ENCODE data around the gene DAPK1.

DAPK1 gene

DNA sequence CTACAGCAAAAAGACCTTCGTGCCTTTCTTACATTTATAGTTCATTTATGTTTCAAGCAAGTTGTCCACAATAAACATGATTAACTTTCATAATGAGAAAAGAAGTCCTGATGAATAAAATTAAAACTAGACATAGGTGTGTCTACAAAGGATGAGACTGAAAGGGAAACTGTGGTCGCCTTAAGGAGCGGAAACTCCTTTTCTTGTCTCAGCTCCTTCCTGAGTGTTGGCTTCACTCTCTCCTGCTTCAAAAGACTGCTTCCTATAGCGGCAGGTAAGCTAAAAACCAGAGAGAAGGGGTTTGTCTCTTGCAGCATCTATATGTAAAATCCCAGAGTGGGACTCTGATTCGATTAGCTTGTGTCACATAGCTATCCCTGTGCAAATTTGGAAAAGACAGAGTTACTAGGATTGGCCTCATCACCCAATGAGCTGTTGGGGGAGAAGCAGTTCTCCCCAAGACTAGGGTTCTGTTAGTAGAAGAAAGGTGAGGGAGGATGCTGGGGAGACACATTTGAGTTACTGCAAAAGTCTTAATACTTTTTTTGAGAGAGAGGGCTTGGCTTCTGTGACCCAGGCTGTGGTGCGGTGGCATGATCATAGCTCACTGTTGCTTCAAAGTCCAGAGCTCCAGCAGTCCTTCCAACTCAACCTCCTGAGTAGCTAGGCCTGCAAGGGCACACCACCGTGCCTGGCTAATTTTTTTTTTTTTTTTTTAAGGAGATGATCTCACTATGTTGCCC is 211.5 kb downstream of the DAPK1 start:
- DNase-seq (ENCODE audit: low read depth in 2 of 2), result no peak

DNA sequence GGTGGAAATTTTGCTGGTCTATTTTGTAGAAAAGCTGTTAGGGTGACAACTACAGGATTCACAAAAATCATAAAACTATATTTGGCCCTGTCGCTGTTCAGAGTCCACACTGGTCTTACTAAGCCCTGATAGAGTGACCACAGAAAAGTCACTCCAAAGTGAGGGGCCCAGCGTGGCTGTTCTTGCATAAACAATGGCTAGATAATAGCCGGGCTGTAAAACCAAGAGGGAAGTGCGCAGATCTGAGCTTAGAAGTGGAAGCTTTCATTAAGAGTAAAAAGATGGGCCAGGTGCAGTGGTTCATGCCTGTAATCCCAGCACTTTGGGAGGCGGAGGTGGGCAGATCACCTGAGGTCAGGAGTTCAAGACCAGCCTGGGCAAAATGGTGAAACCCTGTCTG is 212.8 kb downstream of the DAPK1 start:
- DNase-seq (ENCODE audit: low read depth in 2 of 2), result no peak

DNA sequence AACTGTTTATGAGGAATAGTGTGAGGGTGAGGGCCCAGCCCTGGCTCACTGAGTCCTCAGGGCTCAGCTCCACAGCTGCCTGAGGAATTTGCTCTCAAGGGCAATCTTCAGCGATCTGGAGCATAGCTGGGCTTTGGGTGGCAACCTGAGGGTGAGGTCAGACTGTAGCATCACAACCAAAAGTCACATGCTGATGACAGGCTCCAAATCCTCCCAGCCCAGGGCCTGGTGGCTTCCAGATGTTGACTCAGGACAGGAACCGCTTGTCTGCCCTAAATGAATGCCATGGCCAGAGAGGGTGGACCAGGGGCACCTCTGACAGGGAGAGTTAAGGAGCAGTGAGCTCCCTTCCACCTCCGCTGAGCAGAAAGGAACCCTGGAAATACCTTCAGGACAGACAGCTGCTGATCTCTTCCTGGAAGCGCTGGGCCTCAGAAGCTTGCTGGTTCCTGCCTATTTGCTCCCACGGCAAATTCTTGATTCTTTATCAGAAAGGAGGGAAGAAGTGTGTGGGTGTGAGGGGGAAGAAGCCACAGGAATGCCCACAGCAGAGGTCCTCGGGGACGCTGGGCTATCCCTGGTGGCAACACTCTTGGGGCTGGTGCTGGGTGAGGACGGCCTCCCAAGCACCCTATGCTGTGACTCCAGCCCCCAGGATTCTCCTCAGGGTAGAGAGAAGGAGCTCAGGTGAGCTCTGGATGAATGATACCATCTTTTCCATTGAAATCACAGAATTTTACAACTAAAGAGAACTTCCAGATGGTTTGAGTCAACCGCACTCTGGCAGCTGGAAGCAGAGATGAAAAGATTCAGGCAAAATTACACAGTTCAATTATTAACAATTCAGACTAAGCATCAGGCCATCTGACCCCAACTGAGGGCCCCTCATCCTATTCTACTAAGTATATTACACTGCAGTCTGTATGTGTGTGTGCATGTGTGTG is 214.5 kb downstream of the DAPK1 start:
- DNase-seq (ENCODE audit: low read depth in 2 of 2), result no peak

- no peak for DNase-seq (ENCODE audit: low read depth in 2 of 2)
Measured at GRCh38 chr9:87712801-87713277, 215.2 kb downstream of the DAPK1 start.

GRCh38 chr9:87713278-87713987 is 215.8 kb downstream of the DAPK1 start:
- DNase-seq (ENCODE audit: low read depth in 2 of 2), result peak; percentile 34 to 43

GRCh38 chr9:87713988-87714330 is 216.3 kb downstream of the DAPK1 start:
- DNase-seq (ENCODE audit: low read depth in 2 of 2), result no peak

DNA sequence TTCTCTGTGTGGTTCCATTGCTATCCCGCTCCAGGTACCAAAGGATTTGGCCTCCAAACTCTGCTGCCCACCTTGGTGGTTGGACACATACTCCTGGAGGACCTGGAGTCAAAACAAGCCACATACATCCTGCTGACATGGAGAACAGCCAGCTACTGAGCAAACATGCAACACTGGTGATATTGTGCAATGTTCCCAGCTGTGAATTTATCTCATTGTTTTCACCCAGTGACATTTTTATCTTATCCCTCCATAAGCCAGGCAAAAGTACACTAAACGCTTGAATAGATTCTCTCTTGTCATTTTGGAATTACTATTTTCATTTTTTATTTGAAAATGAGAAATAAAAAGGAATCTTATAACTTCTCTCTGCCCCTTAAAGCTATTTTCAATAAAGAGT is 217.2 kb downstream of the DAPK1 start:
- no peak for DNase-seq (ENCODE audit: low read depth in 2 of 2)

- DNase-seq (ENCODE audit: low read depth in 2 of 2), result no peak
Measured at GRCh38 chr9:87716141-87716540, 218.5 kb downstream of the DAPK1 start.

- DNase-seq (ENCODE audit: low read depth in 2 of 2), result no peak
Measured at GRCh38 chr9:87717456-87717855, 219.8 kb downstream of the DAPK1 start.

DNA sequence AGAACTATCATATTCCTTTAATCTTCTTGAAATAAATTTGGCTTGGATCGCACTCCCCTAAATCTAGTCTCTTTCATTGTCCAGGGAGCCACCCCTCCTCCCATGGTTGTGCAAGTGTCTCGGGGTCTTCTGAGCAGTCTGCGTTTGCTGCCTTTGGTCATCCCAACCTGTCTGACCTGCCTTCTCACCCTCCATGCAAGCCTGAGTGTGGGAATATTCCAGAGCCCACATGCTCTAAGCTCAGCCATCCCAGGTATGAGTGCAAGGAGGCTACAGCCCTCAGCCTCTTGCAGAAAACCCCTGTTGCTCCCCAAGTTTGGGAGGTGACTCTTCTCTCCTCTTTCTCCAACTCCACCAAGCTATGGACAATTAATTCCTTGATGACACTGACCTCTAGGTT is 220.6 kb downstream of the DAPK1 start:
- DNase-seq (ENCODE audit: low read depth in 2 of 2), result no peak

GRCh38 chr9:87718852-87719612 is 221.4 kb downstream of the DAPK1 start:
- DNase-seq (ENCODE audit: low read depth in 2 of 2), result no peak

- no peak for DNase-seq (ENCODE audit: low read depth in 2 of 2)
Measured at GRCh38 chr9:87720173-87720572, 222.5 kb downstream of the DAPK1 start.

DNA sequence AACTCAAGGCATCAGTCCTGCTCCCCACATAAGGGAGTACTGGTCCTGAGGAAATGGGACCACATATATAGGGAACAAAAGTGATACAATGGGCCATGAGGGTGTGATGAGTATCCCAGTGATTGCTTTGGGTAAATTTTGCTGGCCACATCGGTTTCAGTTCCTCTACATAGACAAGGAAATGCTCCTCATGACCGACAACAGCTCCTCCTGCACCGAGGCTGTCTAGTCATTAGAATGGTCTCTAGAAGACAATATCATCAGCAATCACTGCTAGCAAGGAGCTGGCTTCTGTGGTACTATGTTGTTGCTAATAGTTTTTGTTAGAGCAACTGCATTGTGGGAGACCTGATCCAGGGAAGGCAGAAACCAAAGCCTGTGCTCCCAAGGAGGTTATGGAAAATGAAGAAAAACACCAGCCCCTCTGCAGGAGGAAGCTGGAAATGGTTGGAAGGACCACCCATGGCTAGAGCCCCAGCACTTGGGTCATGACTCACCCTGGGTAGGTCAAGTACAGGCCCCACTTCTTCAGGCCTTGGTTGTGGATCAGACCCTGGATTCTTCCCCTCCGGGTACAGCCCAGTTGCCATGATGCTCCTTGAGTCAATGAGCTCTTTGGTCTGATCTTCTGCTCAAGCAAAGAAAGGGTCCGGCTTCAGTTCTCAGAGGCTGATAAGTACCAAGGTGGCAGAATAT is 224.9 kb downstream of the DAPK1 start:
- no peak for DNase-seq (ENCODE audit: low read depth in 2 of 2)

DNA sequence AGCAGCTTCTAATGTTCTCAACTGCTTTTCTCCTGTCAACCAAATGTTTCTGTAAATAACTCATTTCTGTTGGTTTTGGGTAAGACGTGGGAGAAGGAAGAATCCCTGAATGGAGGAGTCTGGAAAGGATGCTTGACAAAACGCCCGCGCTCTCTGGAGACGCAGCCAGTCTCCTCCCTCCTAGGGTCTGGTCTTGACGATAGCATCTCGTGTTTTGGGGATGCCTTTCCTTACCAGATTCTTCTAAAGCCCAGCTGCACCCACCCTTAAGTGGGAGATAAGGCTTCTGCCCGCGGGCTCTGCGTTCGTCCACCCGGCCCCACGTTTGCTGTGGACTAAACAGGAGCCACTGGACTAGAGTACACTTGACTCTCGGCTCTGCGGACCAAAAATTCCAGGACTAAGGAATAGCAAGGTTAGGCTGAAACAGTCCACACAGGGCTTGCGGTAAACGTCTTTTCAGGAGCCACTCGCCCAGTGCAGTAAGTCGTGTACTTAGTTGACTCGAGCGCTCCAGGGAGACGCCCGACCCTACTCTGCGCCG is 227.8 kb downstream of the DAPK1 start:
- no peak for DNase-seq (ENCODE audit: low read depth in 2 of 2)

DNA sequence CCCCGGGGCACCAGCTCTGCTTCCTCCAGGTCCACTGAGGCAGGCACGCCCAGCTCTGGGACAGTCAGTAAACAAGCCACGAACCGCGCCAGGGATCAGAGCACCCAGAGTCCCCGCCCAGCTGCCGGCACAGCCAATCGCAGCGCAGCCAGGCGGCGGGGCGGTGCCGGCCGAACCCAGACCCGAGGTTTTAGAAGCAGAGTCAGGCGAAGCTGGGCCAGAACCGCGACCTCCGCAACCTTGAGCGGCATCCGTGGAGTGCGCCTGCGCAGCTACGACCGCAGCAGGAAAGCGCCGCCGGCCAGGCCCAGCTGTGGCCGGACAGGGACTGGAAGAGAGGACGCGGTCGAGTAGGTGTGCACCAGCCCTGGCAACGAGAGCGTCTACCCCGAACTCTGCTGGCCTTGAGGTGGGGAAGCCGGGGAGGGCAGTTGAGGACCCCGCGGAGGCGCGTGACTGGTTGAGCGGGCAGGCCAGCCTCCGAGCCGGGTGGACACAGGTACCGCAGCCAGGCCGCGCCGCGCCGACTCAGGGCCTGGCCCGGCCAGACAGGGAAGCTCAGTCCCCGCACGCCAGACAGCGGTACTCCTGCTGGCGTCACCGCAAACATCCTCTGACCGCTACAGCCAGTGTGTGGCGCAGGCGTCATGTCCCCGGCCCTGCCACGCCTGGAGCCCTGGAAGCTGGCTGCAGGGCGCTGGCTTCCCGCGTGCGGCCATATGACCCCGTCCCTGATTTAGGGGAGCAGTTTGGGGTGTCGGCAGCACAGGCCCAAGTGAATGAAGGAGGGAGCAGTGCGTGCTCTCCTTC is 228.4 kb downstream of the DAPK1 start, which contains the start of gene CTSL:
TSS of gene CTSL (plus strand) at position 220 of the 810 bp plus-strand sequence. CDS start 1,485 bp downstream, outside the sequence.
- DNase-seq (ENCODE audit: low read depth in 2 of 2), result peak; percentile 35 to 49

DNA sequence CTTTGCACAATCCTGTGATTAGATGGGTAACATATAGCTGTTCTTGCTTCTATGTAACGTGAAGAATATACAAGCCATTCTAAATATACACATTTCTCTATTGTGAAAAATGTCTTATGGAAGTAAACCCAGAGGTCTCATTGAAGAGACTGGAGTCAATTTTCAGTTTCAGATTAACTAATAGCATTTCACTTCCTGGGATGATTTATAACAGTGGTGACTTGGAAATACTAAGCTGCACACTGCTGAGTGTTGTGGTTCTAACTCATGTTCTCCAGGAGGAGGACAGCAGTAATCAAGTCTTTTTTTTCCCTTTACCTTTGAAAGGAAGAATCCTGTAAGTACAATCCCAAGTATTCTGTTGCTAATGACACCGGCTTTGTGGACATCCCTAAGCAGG is 231.6 kb downstream of the DAPK1 start:
- no peak for DNase-seq (ENCODE audit: low read depth in 2 of 2)

GRCh38 chr9:87731321-87731720 is 233.7 kb downstream of the DAPK1 start:
- no peak for DNase-seq (ENCODE audit: low read depth in 2 of 2)

- DNase-seq (ENCODE audit: low read depth in 2 of 2), result no peak
Measured at GRCh38 chr9:87732344-87732743, 234.7 kb downstream of the DAPK1 start.

GRCh38 chr9:87732756-87733155 is 235.1 kb downstream of the DAPK1 start:
- DNase-seq (ENCODE audit: low read depth in 2 of 2), result no peak
